Measurements from ENCODE around the gene FBXL17. TPM values are rescaled to one million over a fixed set of nuclear protein-coding genes. Genes with fewer than 3 reads are reported as not detected.

Gene FBXL17
- total RNA-seq, 1 experiment from 2014 or later, result 11.6 TPM

GRCh38 chr5:107958432-107958831, 423.5 kb downstream of the FBXL17 start:
- H3K4me3 Mint-ChIP-seq (ENCODE audit: unreplicated experiment), result no peak overlapping the region
- H3K36me3 Mint-ChIP-seq (ENCODE audit: insufficient read depth, unreplicated experiment), result no peaks in the 10 kb centered on the region
- no peaks in the 10 kb centered on the region for H3K36me3 ChIP-seq (ENCODE audit: control insufficient read depth, insufficient read depth, low read length)
- no peak for DNase-seq
- H3K27me3 Mint-ChIP-seq (ENCODE audit: insufficient read depth, unreplicated experiment), result no peaks in the 10 kb centered on the region
- intact Hi-C loops (cut with micrococcal nuclease; ENCODE audit: unreplicated experiment), result no loop called here
- ChIA-PET CTCF (no interaction called here), POLR2A (no interaction called here)
- no TSS peak for BruUV-seq (replicated peaks)
- no peaks in the 10 kb centered on the region for H3K9me3 ChIP-seq
- H3K27me3 ChIP-seq (replicated peaks; ENCODE audit: control insufficient read depth, insufficient read depth, low read length), result no peaks in the 10 kb centered on the region
- no peaks in the 10 kb centered on the region for H3K4me1 ChIP-seq
- H3K27ac Mint-ChIP-seq (ENCODE audit: unreplicated experiment), result no peak overlapping the region
- no peak for TF ChIP-seq CTCF (IDR thresholded peaks at IDR 0.05; ENCODE audit: insufficient read depth in 1 of 2, low read depth in 1 of 2, low read length in 1 of 2, severe bottlenecking in 1 of 2, unreplicated experiment in 1 of 2)
- H3K9me3 Mint-ChIP-seq (ENCODE audit: unreplicated experiment), result no peaks in the 10 kb centered on the region
- no peak overlapping the region for H3K4me3 ChIP-seq (ENCODE audit: low read depth, low read length)
- H3K4me1 Mint-ChIP-seq (ENCODE audit: low read depth, unreplicated experiment), result no peaks in the 10 kb centered on the region

GRCh38 chr5:107957051-107957450, 424.8 kb downstream of the FBXL17 start:
- no peak overlapping the region for H3K27ac Mint-ChIP-seq (ENCODE audit: unreplicated experiment)
- ChIA-PET POLR2A (no interaction called here), CTCF (no interaction called here)
- H3K9me3 Mint-ChIP-seq (ENCODE audit: unreplicated experiment), result no peaks in the 10 kb centered on the region
- H3K27me3 Mint-ChIP-seq (ENCODE audit: insufficient read depth, unreplicated experiment), result no peaks in the 10 kb centered on the region
- H3K36me3 Mint-ChIP-seq (ENCODE audit: insufficient read depth, unreplicated experiment), result no peaks in the 10 kb centered on the region
- H3K4me3 Mint-ChIP-seq (ENCODE audit: unreplicated experiment), result no peak overlapping the region
- no peaks in the 10 kb centered on the region for H3K27me3 ChIP-seq (replicated peaks; ENCODE audit: control insufficient read depth, insufficient read depth, low read length)
- H3K9me3 ChIP-seq, result no peaks in the 10 kb centered on the region
- H3K4me1 ChIP-seq, result no peaks in the 10 kb centered on the region
- no peak for DNase-seq
- no peaks in the 10 kb centered on the region for H3K36me3 ChIP-seq (ENCODE audit: control insufficient read depth, insufficient read depth, low read length)
- no peak for TF ChIP-seq CTCF (IDR thresholded peaks at IDR 0.05; ENCODE audit: insufficient read depth in 1 of 2, low read depth in 1 of 2, low read length in 1 of 2, severe bottlenecking in 1 of 2, unreplicated experiment in 1 of 2)
- no peak overlapping the region for H3K4me3 ChIP-seq (ENCODE audit: low read depth, low read length)
- no TSS peak for BruUV-seq (replicated peaks)
- intact Hi-C loops (cut with micrococcal nuclease; ENCODE audit: unreplicated experiment), result no loop called here
- H3K4me1 Mint-ChIP-seq (ENCODE audit: low read depth, unreplicated experiment), result no peaks in the 10 kb centered on the region

- intact Hi-C loops (cut with micrococcal nuclease; ENCODE audit: unreplicated experiment), result no loop called here
- H3K4me3 ChIP-seq (ENCODE audit: low read depth, low read length), result no peak overlapping the region
- no peaks in the 10 kb centered on the region for H3K4me1 Mint-ChIP-seq (ENCODE audit: low read depth, unreplicated experiment)
- no peak for TF ChIP-seq CTCF (IDR thresholded peaks at IDR 0.05; ENCODE audit: insufficient read depth in 1 of 2, low read depth in 1 of 2, low read length in 1 of 2, severe bottlenecking in 1 of 2, unreplicated experiment in 1 of 2)
- no TSS peak for BruUV-seq (replicated peaks)
- H3K27me3 Mint-ChIP-seq (ENCODE audit: insufficient read depth, unreplicated experiment), result no peaks in the 10 kb centered on the region
- H3K27me3 ChIP-seq (replicated peaks; ENCODE audit: control insufficient read depth, insufficient read depth, low read length), result no peaks in the 10 kb centered on the region
- no peaks in the 10 kb centered on the region for H3K36me3 ChIP-seq (ENCODE audit: control insufficient read depth, insufficient read depth, low read length)
- no peak overlapping the region for H3K27ac Mint-ChIP-seq (ENCODE audit: unreplicated experiment)
- POLR2A ChIA-PET, result no interaction called here
- DNase-seq, result no peak
- H3K36me3 Mint-ChIP-seq (ENCODE audit: insufficient read depth, unreplicated experiment), result no peaks in the 10 kb centered on the region
- H3K9me3 ChIP-seq, result no peaks in the 10 kb centered on the region
- H3K9me3 Mint-ChIP-seq (ENCODE audit: unreplicated experiment), result no peaks in the 10 kb centered on the region
- CTCF ChIA-PET, result no interaction called here
- no peaks in the 10 kb centered on the region for H3K4me1 ChIP-seq
- H3K4me3 Mint-ChIP-seq (ENCODE audit: unreplicated experiment), result no peak overlapping the region
Measured at GRCh38 chr5:107955321-107955720, 426.6 kb downstream of the FBXL17 start.

All from Caco-2 (cell line).